MM.1S (cell line): ENCODE measurements around the gene DIRAS1.

ENCODE experiments used
- CTCF ChIP-seq: fragments of 300-600 bp; sonication (generic); IDR thresholded peaks from 2 replicates; pipeline ENCODE4 v1.5.1; 2016; ENCODE audit warnings: antibody characterized with exemption, low read length, mixed read lengths
- EZH2 ChIP-seq: fragments of 300-600 bp; sonication (generic); optimal IDR thresholded peaks from 2 replicates; pipeline ENCODE3; 2017; ENCODE audit warnings: low read depth, mild to moderate bottlenecking, antibody characterized with exemption, low read length, mixed read lengths
- EZH2phosphoT487 ChIP-seq: fragments of 300-600 bp; sonication (generic); IDR thresholded peaks from 2 replicates; pipeline ENCODE4 v1.6.1; 2018; ENCODE audit warnings: antibody characterized with exemption, low read length

DNA sequence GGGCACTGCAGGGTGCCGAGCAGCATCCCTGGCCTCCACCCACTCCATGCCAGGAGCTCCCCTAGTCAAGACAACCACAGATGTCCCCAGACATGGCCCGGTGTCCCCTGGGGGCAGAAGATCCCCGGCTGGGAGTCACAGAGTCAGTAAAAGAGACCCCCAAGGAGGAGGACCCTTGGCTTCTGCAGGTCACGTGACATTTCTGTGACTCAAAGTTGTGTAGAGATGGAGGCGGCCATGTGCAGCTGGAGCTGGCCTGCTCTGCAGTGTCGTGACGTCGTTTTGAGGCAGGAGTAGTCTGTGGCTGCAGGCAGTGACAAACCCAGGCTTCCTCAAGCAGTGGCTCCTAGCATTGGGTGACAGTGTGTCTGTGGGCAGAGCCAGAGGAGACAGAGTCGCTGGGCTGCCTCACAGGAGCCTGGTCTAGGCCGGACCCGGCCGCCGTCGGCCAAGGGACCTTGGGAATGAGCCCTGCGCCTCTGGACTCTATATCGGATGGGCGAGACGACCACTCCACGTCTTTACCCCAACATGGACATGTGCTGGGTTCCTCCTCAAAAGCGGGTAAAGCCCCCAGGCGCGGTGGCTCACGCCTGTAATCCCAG is 7.7 kb upstream of the DIRAS1 start:
- no peak for TF ChIP-seq CTCF
- no peak for TF ChIP-seq EZH2
- TF ChIP-seq EZH2phosphoT487 = no peak
